Trophoblast cell (in vitro differentiated cells and primary cell): Measurements from ENCODE around the gene C3orf70.

Experiments used
- DNase-seq, 2 donors: peaks; one replicate each; pipeline ENCODE4 v3.0.0-alpha.2; 2016
- H2AFZ ChIP-seq: 2 replicates; pipeline ENCODE4 v1.6.1; 2013; ENCODE audit warnings: low read length, moderate library complexity, mild to moderate bottlenecking; ENCODE audit not compliant: insufficient read depth, poor library complexity
- H2AK5ac ChIP-seq: 2 replicates; pipeline ENCODE4 v1.6.1; 2013; ENCODE audit warnings: mild to moderate bottlenecking, low read length
- H2BK120ac ChIP-seq: 2 replicates; pipeline ENCODE4 v1.6.1; 2013; ENCODE audit warnings: low read length, mild to moderate bottlenecking, moderate library complexity; ENCODE audit not compliant: insufficient read depth, poor library complexity
- H2BK12ac ChIP-seq: 2 replicates; pipeline ENCODE4 v1.6.1; 2013; ENCODE audit warnings: mild to moderate bottlenecking, low read length, moderate library complexity
- H2BK5ac ChIP-seq: 2 replicates; pipeline ENCODE4 v1.6.1; 2013; ENCODE audit warnings: low read length, low read depth, moderate library complexity, mild to moderate bottlenecking; ENCODE audit not compliant: poor library complexity
- H3K14ac ChIP-seq: 2 replicates; pipeline ENCODE4 v1.6.1; 2013; ENCODE audit warnings: mild to moderate bottlenecking, low read length
- H3K18ac ChIP-seq: 2 replicates; pipeline ENCODE4 v1.6.1; 2013; ENCODE audit warnings: mild to moderate bottlenecking, low read length
- H3K23ac ChIP-seq: 2 replicates; pipeline ENCODE4 v1.6.1; 2013; ENCODE audit warnings: low read length
- H3K27ac ChIP-seq: 2 replicates; pipeline ENCODE4 v1.5.1; 2013; ENCODE audit warnings: low read depth, mild to moderate bottlenecking, inconsistent platforms, low read length, moderate library complexity
- H3K27me3 ChIP-seq: 2 replicates; pipeline ENCODE4 v1.6.1; 2013; ENCODE audit warnings: inconsistent platforms, mild to moderate bottlenecking, low read length, moderate library complexity; ENCODE audit not compliant: insufficient read depth
- H3K36me3 ChIP-seq, 2 experiments: 1 replicate in 1 of 2; 2 replicates in 1 of 2; pipeline ENCODE4 v1.6.1; 2013; ENCODE audit warnings: low read length in 2 of 2, mild to moderate bottlenecking in 2 of 2, moderate library complexity in 1 of 2; ENCODE audit not compliant: insufficient read depth in 2 of 2, control insufficient read depth in 1 of 2
- H3K4ac ChIP-seq: 2 replicates; pipeline ENCODE4 v1.6.1; 2013; ENCODE audit warnings: low read depth, mild to moderate bottlenecking, low read length, moderate library complexity
- H3K4me1 ChIP-seq, 2 experiments: 1 replicate in 1 of 2; 2 replicates in 1 of 2; pipeline ENCODE4 v1.6.1; 2013; ENCODE audit warnings: low read length in 2 of 2, mild to moderate bottlenecking in 2 of 2, moderate library complexity in 1 of 2; ENCODE audit not compliant: insufficient read depth in 2 of 2, control insufficient read depth in 1 of 2
- H3K4me2 ChIP-seq: 2 replicates; pipeline ENCODE4 v1.6.1; 2013; ENCODE audit warnings: inconsistent platforms, mild to moderate bottlenecking, low read length, moderate library complexity
- H3K4me3 ChIP-seq: 2 replicates; pipeline ENCODE4 v1.5.1; 2013; ENCODE audit warnings: mild to moderate bottlenecking, low read depth, low read length, inconsistent platforms
- H3K79me1 ChIP-seq: one replicate; pipeline ENCODE4 v1.6.1; 2013; ENCODE audit warnings: low read length
- H3K79me2 ChIP-seq: 2 replicates; pipeline ENCODE4 v1.6.1; 2013; ENCODE audit warnings: low read length, mild to moderate bottlenecking; ENCODE audit not compliant: control insufficient read depth, insufficient read depth, poor library complexity
- H3K9ac ChIP-seq: 2 replicates; pipeline ENCODE4 v1.6.1; 2013; ENCODE audit warnings: mild to moderate bottlenecking, low read length
- H3K9me3 ChIP-seq: 2 replicates; pipeline ENCODE4 v1.6.1; 2013; ENCODE audit warnings: low read depth, mild to moderate bottlenecking, control low read depth, inconsistent platforms, low read length; ENCODE audit not compliant: insufficient read depth
- H4K12ac ChIP-seq: 2 replicates; pipeline ENCODE4 v1.6.1; 2013; ENCODE audit warnings: low read depth, mild to moderate bottlenecking, low read length, moderate library complexity
- H4K8ac ChIP-seq: 2 replicates; pipeline ENCODE4 v1.6.1; 2013; ENCODE audit warnings: low read depth, mild to moderate bottlenecking, low read length, moderate library complexity
- H4K91ac ChIP-seq: one replicate; pipeline ENCODE4 v1.6.1; 2013; ENCODE audit warnings: low read depth, mild to moderate bottlenecking, low read length, moderate library complexity
- WGBS: extraction: QIAGEN DNeasy Blood & Tissue Kit; methylation state at CpG from one replicate; pipeline ENCODE4 v1.1.7; 2013; ENCODE audit warnings: missing lambda C conversion rate; ENCODE audit not compliant: insufficient read length, insufficient coverage; ENCODE audit errors: extremely low coverage; 5-methylcytosine and 5-hydroxymethylcytosine counted together

The C3orf70 gene

GRCh38 chr3:185056908-185057307, 96.0 kb downstream of the C3orf70 start:
- Histone ChIP-seq H3K4ac (no peak overlapping the region), H3K79me1 (no peaks in the 10 kb centered on the region), H3K18ac (no peak overlapping the region), H2BK120ac (no peak overlapping the region), H3K4me2 (no peak overlapping the region), H4K91ac (no peak overlapping the region), H3K9me3 (peaks cover 7% of the 10 kb centered on the region), H3K4me1 (no peaks in the 10 kb centered on the region), H3K27ac (no peak overlapping the region), H3K36me3 (peaks cover 3 to 5% of the 10 kb centered on the region in 2 experiments), H3K79me2 (no peaks in the 10 kb centered on the region), H2BK12ac (no peak overlapping the region), H3K23ac (no peak overlapping the region), H2AFZ (no peak overlapping the region), H3K4me3 (no peak overlapping the region), H4K8ac (no peak overlapping the region), H2BK5ac (no peak overlapping the region), H3K14ac (no peak overlapping the region), H4K12ac (no peak overlapping the region), H2AK5ac (no peak overlapping the region), H3K9ac (no peak overlapping the region), H3K27me3 (no peaks in the 10 kb centered on the region)
- no CpG with 5 or more reads among the region's 2 CpGs for WGBS
- DNase-seq = no peak

- H2BK5ac ChIP-seq = no peak overlapping the region
Measured at GRCh38 chr3:185052631-185053030, 100.2 kb downstream of the C3orf70 start.

GRCh38 chr3:185051801-185052200, 101.1 kb downstream of the C3orf70 start:
- H3K27me3 ChIP-seq = no peaks in the 10 kb centered on the region
- H2BK12ac ChIP-seq = no peak overlapping the region
- H2BK120ac ChIP-seq = no peak overlapping the region
- H3K14ac ChIP-seq = no peak overlapping the region
- H3K9ac ChIP-seq = no peak overlapping the region
- H3K36me3 ChIP-seq = peaks cover 6 to 19% of the 10 kb centered on the region in 2 experiments
- H3K18ac ChIP-seq = no peak overlapping the region
- H3K23ac ChIP-seq = no peak overlapping the region
- H2AFZ ChIP-seq = no peak overlapping the region
- H2AK5ac ChIP-seq = no peak overlapping the region
- no peak overlapping the region for H3K4ac ChIP-seq
- no peak overlapping the region for H3K4me2 ChIP-seq
- no peaks in the 10 kb centered on the region for H3K9me3 ChIP-seq
- H4K8ac ChIP-seq = no peak overlapping the region
- H2BK5ac ChIP-seq = no peak overlapping the region
- no peak overlapping the region for H3K27ac ChIP-seq
- no peak overlapping the region for H4K12ac ChIP-seq
- no peak overlapping the region for H3K4me3 ChIP-seq
- no peak for DNase-seq
- WGBS = no CpG with 5 or more reads among the region's 8 CpGs
- no peaks in the 10 kb centered on the region for H3K79me2 ChIP-seq
- H3K79me1 ChIP-seq = no peaks in the 10 kb centered on the region
- no peaks in the 10 kb centered on the region for H3K4me1 ChIP-seq
- H4K91ac ChIP-seq = no peak overlapping the region

More at GRCh38 chr3:185052631-185053030, 100.2 kb downstream of the C3orf70 start:
- no peak overlapping the region for H3K9ac ChIP-seq
- H4K91ac ChIP-seq = no peak overlapping the region
- no CpG with 5 or more reads among the region's 6 CpGs for WGBS
- no peak overlapping the region for H3K18ac ChIP-seq
- H3K79me2 ChIP-seq = no peaks in the 10 kb centered on the region
- H3K4me1 ChIP-seq = no peaks in the 10 kb centered on the region
- peaks cover 8 to 19% of the 10 kb centered on the region in 2 experiments for H3K36me3 ChIP-seq
- H2BK12ac ChIP-seq = no peak overlapping the region
- H3K23ac ChIP-seq = no peak overlapping the region
- H3K27ac ChIP-seq = no peak overlapping the region
- DNase-seq = no peak
- peaks cover 4% of the 10 kb centered on the region for H3K9me3 ChIP-seq
- H3K4ac ChIP-seq = no peak overlapping the region
- H3K14ac ChIP-seq = no peak overlapping the region
- H3K79me1 ChIP-seq = no peaks in the 10 kb centered on the region
- H2AFZ ChIP-seq = no peak overlapping the region
- H3K4me2 ChIP-seq = no peak overlapping the region
- H4K12ac ChIP-seq = no peak overlapping the region
- no peaks in the 10 kb centered on the region for H3K27me3 ChIP-seq
- no peak overlapping the region for H2BK120ac ChIP-seq
- H4K8ac ChIP-seq = no peak overlapping the region
- H2AK5ac ChIP-seq = no peak overlapping the region
- H3K4me3 ChIP-seq = no peak overlapping the region

- Histone ChIP-seq H4K91ac (no peak overlapping the region), H3K27ac (no peak overlapping the region), H3K4me1 (no peaks in the 10 kb centered on the region), H3K9me3 (no peaks in the 10 kb centered on the region), H3K4me3 (no peak overlapping the region), H3K79me2 (no peaks in the 10 kb centered on the region), H3K14ac (no peak overlapping the region), H3K23ac (no peak overlapping the region), H2BK120ac (no peak overlapping the region), H4K8ac (no peak overlapping the region), H2BK12ac (no peak overlapping the region), H3K18ac (no peak overlapping the region), H3K4me2 (no peak overlapping the region), H3K9ac (no peak overlapping the region), H2AK5ac (no peak overlapping the region), H2BK5ac (no peak overlapping the region), H3K79me1 (no peaks in the 10 kb centered on the region), H3K4ac (no peak overlapping the region), H3K36me3 (peaks cover 6 to 19% of the 10 kb centered on the region in 2 experiments), H2AFZ (no peak overlapping the region), H4K12ac (no peak overlapping the region), H3K27me3 (no peaks in the 10 kb centered on the region)
- no peak for DNase-seq
- no CpG with 5 or more reads among the region's 4 CpGs for WGBS
Measured at GRCh38 chr3:185049710-185050109, 103.2 kb downstream of the C3orf70 start.
